ENCODE data around the gene CRCP.

DNA sequence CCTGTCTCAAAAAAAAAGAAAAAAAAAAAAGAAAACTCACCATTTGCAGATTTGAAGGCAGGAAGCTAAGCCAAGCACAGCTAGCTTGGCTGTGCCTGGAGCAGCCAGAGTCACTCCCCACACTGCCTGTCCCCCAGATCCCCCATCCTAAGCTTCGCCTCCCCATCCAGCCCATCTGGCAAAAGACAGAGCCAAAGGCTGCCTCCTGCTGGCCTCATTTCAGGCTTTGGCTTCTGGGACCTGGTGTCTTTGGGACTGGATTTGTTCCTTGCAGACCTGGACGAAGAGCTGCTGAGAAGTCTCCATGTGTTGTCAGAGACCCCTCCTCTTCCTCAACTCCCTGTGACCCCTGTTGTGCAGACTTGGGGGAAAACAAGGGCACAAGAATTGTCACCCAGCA lies 31.0 kb upstream of the CRCP start:
- TF ChIP-seq CTCF (IDR thresholded peaks at IDR 0.05) = no peak
- no peak for TF ChIP-seq POLR2AphosphoS5 (IDR thresholded peaks at IDR 0.05)
- TF ChIP-seq POLR2A (IDR thresholded peaks at IDR 0.05) = no peak
- TF ChIP-seq EP300 (IDR thresholded peaks at IDR 0.05) = no peak

Measured in upper lobe of left lung (tissue), 4 donors.